ENCODE data around the gene PLCE1. TPM values are rescaled to one million over a fixed set of nuclear protein-coding genes. Genes with fewer than 3 reads are reported as not detected.
"Not testable (repeated sequence)": the region's sequence is repeated elsewhere in the genome, so short reads cannot be mapped to it uniquely, and the experiment has no call there.

PLCE1 gene
- 0.56 TPM for total RNA-seq

GRCh38 chr10:93993782-93994437, at the start of gene PLCE1:
TSS of gene PLCE1 (plus strand) at chr10:93993931. CDS start at chr10:94031047, 37,116 bp downstream.
- ATAC-seq: peak; percentile 61

- no peak for ATAC-seq
Observed at GRCh38 chr10:93945819-93946218, 47.9 kb upstream of the PLCE1 start.

- no peak for ATAC-seq
Observed at GRCh38 chr10:93947055-93947454, 46.7 kb upstream of the PLCE1 start.

DNA sequence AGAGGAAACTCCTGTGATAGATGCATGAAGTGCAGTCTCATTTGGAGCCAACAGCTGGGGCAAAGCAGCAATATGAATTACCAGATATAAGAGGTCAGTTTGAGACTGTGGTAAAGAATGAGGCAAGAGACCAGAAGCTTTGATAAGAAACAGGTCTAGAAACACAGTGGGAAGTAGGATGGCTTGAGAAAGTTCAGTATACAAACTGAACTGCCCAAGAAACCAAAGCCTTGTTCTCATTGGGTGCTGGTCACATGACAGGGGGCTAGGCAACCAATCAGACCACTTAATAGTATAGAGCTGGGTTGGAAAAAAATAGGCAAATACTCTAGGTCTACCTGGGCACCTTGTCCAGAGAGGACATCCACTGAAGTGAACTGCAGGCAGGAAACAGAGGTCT, 46.2 kb upstream of the PLCE1 start:
- no peak for ATAC-seq

- no peak for ATAC-seq
Observed at GRCh38 chr10:93951905-93952304, 41.8 kb upstream of the PLCE1 start.

DNA sequence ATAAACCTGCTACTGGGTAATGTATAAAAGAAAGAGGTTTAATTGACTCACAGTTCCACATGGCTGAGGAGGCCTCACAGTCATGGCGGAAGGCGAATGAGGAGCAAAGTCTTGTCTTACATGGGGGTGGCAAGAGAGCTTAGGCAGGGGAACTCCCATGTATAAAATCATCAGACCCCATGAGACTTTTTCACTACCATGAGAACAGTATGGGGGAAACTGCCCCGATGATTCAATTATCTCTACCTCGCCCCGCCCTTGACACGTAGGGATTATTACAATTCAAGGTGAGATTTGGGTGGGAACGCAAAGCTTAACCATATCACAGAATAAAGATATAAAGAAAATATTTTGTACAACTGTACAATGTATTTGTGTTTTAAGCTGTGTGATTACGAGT, 39.4 kb upstream of the PLCE1 start:
- no peak for ATAC-seq

DNA sequence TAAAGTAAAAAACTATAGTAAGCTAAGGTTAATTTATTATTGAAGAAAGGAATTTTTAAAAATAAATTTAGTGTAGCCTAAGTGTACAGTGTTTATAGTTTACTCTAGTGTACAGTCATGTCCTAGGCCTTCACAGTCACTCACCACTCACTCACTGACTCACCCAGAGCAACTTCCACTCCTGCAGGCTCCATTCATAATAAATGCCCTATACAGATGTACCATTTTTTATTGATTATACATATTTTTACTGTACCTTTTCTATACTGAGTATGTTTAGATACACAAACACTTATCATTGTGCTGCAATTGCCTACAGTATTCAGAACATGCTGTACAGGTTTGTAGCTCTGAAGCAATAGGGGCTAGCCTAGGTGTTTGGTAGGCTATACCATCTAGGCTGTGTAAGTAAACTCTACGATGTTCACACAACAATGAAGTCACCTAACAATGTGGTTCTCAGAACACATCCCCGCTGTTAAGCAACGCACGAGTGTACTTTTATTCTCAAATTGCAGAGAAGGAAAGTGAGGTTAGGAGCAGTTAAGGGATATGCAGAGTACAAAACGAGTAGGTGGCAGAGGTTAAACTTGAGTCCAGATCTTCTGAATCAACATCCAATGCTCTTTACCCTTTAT, 38.9 kb upstream of the PLCE1 start:
- ATAC-seq: no peak

- no peak for ATAC-seq
Observed at GRCh38 chr10:93958834-93959233, 34.9 kb upstream of the PLCE1 start.

GRCh38 chr10:93960988-93961387, 32.7 kb upstream of the PLCE1 start:
- ATAC-seq: not testable (repeated sequence)

GRCh38 chr10:93962973-93963372, 30.8 kb upstream of the PLCE1 start:
- no peak for ATAC-seq

- ATAC-seq: no peak
Observed at GRCh38 chr10:93963434-93963833, 30.3 kb upstream of the PLCE1 start.

DNA sequence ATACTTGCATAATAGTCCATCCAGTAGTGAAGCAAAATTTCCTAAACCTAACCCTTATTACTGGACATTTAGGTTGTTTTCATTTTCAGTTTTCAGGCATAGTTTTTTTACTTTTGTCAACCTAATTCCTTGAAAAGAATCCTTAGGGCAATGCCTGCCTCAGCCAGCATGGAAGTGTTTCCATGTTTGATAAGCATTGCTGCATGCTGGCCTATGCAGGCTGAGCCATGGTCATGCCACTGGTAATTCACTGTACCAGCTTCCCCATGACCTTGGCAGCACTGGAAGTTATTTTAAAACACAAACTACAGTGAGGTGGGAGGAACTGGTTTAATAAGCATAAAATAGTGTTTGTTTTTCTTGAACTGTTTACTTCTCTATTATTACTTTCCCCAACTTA, 27.8 kb upstream of the PLCE1 start:
- no peak for ATAC-seq

DNA sequence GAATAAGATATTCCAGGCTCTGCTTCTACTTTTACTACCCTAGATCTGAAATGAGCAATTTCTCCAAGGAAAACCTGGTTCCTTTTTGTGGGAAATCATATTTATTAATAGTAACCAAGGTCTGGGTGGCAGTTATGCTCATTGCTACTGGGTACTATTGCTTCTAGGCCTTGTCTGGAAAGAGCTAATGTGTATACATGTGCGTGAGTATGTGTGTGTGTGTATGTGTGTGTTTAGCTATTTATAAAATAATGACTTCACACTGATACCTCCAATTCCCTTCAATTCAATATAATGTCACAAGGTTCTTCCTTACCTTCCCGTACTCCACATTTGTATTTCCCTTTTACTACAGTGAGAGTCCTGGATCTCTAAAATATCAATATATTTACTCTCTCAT, 26.0 kb upstream of the PLCE1 start:
- ATAC-seq: no peak

DNA sequence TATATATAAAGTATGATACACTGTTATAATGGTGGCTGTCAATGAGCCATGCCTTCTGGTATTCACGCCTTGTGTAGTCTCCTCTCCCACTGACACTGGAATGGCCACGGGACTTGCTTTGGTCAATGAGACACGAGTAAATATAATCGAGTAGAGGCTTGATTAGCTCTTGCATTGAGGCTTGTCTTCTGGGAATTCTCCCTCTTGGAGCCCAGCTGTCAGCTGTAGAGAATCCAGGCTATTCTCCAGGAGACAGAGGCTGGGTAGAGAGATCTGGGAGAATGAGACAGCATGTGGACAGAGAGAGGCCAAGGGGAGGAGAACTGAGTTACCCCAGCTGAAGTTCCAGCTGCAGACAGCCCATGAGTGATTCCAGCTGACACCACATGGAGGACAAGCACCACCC, 25.2 kb upstream of the PLCE1 start:
- ATAC-seq: no peak

GRCh38 chr10:93970433-93971010, 23.2 kb upstream of the PLCE1 start:
- not testable (repeated sequence) for ATAC-seq

DNA sequence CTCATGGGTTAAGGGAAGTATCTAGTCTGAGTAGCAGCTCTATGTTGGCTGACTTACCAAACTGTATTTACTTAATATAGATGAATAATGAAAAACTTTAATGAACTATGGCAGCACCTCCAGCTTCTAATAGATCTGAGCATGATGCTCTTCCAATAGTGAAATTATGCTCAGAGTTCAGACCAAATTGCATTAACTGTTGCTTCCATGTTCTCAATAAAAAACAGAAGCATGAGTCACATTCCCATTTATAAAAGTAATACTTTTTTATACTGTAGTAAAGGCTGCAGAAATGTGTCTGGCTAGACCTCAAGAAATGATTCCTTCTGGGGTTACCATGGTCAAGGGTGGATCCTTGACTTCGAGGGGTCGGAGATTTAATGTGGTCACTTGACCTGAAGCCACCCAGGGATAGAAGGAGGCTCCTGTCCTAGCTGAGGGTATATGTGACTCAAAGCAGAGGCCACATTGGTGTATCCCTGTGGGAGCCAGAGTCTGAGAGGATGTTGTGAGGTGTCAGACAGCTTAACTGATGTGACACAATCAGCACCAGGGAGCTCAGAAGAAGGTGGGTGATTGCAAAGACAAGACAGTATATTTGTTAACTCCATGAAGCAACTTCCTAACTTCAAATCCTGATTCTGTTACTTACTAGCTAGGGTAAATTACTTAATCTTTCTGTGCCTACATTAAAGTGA, 19.8 kb upstream of the PLCE1 start:
- ATAC-seq: no peak

DNA sequence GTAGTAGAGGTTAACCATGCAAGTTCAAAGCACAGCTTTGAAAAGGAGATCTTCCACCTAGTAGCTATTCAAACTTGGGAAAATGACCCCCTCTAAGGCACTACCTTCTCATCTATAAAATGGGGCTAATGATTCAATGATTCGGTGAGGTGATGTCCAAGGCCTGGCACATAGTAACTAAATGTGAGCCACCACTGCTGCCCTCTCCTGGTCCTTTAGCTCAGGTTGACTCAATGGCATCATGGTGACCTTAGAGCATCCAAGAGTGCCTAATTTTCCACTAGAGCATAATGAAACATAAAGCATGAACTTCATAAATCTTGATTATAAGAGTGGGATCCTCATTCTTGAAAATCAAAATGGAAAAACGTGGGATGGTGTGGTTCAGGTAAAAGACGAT, 16.3 kb upstream of the PLCE1 start:
- no peak for ATAC-seq

DNA sequence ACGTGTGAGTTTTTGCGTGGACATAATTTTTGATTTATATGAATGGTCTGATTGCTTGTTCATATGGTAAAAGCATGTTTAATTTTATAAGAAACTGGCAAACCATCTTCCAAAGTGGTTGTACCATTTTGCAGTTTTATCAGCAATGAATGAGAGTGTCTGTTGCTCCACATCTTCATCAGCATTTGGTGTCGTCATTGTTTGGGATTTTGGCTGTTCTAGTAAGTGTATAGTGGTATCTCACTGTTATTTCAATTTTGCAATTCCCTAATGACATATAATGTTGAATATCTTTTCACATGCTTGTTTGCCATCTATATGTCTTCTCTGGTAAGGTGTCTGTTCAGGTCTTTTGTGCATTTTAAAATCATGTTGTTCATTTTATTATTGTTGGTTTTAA, 13.2 kb upstream of the PLCE1 start:
- no peak for ATAC-seq

DNA sequence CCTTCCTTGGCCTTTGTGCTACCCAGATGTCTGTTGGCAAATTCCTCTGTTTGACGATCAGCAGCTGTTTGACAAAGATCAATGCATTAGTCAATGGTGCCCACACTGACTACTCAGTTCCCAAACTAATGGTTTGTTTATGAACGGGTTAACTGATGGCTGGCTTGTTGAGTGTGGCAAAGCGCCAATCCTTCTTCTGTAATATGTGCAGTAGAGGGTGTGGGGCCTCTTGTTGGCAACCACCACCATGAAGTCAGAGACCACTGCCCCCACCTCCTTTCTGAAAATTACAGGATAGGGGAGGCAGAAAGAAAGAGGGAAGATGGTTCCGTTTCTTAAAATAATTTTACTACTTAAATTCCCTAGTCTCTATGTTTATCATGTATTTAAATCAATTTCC, 2.6 kb upstream of the PLCE1 start:
- ATAC-seq: no peak

DNA sequence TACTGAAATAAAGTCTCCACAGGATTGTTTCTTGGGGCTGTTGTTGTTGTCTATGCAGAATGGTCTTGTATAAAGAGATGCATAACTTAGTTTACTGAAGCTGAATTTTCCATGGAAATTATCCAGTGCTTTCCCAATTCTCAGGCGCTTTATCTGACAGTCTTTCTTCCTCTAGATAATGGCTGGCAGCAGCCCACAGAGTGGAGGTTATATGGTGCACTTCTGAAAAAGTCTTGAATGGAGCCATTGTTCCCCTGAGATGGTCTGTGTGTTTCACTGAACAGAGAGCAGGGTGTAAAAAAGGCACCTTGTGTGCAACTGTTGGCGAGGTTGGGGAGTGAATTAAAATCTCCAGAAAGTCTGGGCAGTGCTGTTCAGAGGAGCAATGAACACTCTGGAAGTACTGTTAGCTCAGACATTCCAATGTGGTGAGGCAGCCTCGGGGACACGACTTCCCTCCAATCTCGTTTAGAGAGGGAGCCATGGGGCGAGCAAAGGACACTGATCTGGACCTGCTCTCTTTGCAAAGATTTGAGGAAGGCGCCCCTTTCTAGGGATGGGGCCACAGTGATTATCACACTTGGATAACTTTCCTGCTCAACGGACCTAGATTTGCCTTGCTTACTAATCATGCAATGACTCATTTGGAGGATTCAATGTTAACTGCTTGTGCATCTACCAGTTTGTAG, 2.0 kb upstream of the PLCE1 start:
- ATAC-seq: no peak

DNA sequence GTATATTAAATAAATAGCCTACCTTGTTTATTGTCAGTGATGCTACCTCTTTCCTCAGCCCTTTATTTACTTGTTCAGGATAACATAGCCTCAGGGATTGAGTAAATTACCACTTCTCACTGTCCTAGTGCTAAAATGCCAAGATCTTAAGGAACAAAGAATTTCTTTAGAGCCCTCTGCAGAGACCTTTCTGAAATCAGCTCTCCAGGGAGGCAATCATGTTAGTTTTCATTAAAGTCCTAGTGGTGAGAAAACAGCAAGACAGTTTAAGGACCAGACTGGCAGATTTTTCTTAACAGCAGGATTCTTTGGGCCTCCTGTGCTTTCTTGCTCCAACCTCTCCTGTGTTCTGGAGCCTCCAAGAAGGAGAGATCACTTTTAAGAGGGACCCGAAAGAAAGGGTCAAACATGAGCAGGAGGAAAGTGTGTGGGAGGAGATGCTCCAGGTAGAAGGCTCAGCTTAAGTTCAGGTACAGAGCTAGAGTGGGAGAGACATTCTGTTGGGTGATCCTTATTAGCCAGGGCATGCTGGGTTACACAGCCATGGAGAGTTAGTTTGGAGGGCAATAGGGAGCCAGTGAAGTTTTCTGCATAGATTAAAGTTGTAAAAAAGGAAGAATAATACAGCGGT, 1.2 kb upstream of the PLCE1 start:
- no peak for ATAC-seq

DNA sequence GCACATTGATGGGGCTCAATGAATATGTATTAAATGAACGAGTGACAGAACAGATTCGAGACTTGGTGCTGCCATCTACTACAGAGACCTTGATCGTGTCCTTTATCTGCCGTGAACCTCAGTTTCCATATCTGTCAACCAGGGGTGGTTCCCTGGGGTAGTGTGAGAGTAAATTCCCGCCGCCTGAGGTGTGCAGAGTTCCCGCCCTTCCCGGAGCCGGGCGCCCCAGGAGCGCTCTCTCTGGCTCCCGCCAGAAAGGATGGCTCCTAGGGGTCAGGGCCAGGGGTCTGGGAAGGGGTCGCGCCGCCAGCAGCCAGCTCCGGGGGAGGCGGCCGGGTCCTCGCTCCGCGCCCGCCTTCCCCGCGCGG, 333 bp upstream of the PLCE1 start:
- peak; percentile 18 for ATAC-seq

- ATAC-seq: no peak
Observed at GRCh38 chr10:93994438-93994801, 689 bp downstream of the PLCE1 start.
